Transverse colon (tissue), 4 donors: ENCODE results near the gene RPS6KA3.

Experiments used
- CTCF ChIP-seq, 5 experiments: fragments of 200-600 bp in 3 of 5; fragments of 450-650 bp in 2 of 5; sonication (generic) in 3 of 5; IDR thresholded peaks; 1 replicate in 2 of 5; 2 replicates in 3 of 5; pipeline ENCODE4 v1.5.1; 2016 to 2017; ENCODE audit warnings: antibody characterized with exemption in 5 of 5, inconsistent platforms in 3 of 5, mild to moderate bottlenecking in 2 of 5, moderate library complexity in 1 of 5
- EP300 ChIP-seq: sonication (generic); formaldehyde crosslinking; IDR thresholded peaks from one replicate; pipeline ENCODE4 v1.6.1; 2017; ENCODE audit warnings: antibody characterized with exemption, low read depth
- POLR2A ChIP-seq: fragments of 450-650 bp; IDR thresholded peaks from one replicate; pipeline ENCODE4 v1.6.1; 2016; ENCODE audit warnings: antibody characterized with exemption, mild to moderate bottlenecking, moderate library complexity
- POLR2AphosphoS5 ChIP-seq, 3 donors: sonication (generic); formaldehyde crosslinking; IDR thresholded peaks; one replicate each; pipeline ENCODE4 v1.6.1; 2016; ENCODE audit warnings: antibody characterized with exemption in 3 of 3

GRCh38 chrX:20227116-20227515 is 39.6 kb downstream of the RPS6KA3 start:
- no peak for TF ChIP-seq CTCF (IDR thresholded peaks at IDR 0.05)
- TF ChIP-seq POLR2A, result no peak
- TF ChIP-seq EP300, result no peak
- no peak for TF ChIP-seq POLR2AphosphoS5 (IDR thresholded peaks at IDR 0.05)
